WERI-Rb-1 (cell line): ENCODE measurements around the gene SORL1.

ENCODE experiments used
- DNase-seq: peaks from one replicate; pipeline ENCODE4 v3.0.0-alpha.2; 2020
- H3K27ac ChIP-seq: fragments of 250-450 bp; sonication (Bioruptor Pico); 2 replicates; pipeline ENCODE4 v1.5.1; 2020; ENCODE audit warnings: mild to moderate bottlenecking, moderate library complexity
- H3K27me3 ChIP-seq: fragments of 250-450 bp; sonication (Bioruptor Pico); 2 replicates; pipeline ENCODE4 v1.5.1; 2021; ENCODE audit warnings: mild to moderate bottlenecking, low read depth, moderate library complexity; ENCODE audit not compliant: insufficient read depth, severe bottlenecking
- H3K36me3 ChIP-seq: fragments of 250-450 bp; sonication (Bioruptor Pico); 2 replicates; pipeline ENCODE4 v1.5.1; 2020; ENCODE audit warnings: mild to moderate bottlenecking, moderate library complexity
- H3K4me3 ChIP-seq: 2 replicates; pipeline ENCODE4 v1.5.1; 2011; ENCODE audit warnings: low read depth, mild to moderate bottlenecking, control low read depth, low read length
- H3K9me3 ChIP-seq: fragments of 250-450 bp; sonication (Bioruptor Pico); 2 replicates; pipeline ENCODE4 v1.5.1; 2021; ENCODE audit warnings: mild to moderate bottlenecking, moderate library complexity; ENCODE audit not compliant: severe bottlenecking
- CTCF ChIP-seq: IDR thresholded peaks from 2 replicates; pipeline ENCODE4 v1.5.1; 2011; ENCODE audit warnings: low read depth, mild to moderate bottlenecking, control low read depth, inconsistent platforms, low read length

SORL1 gene

GRCh38 chr11:121582296-121582695 is 130.2 kb downstream of the SORL1 start:
- no peak for TF ChIP-seq CTCF
- H3K9me3 ChIP-seq: peaks cover 3% of the 10 kb centered on the region
- no peaks in the 10 kb centered on the region for H3K36me3 ChIP-seq
- DNase-seq: no peak
- H3K27me3 ChIP-seq: no peaks in the 10 kb centered on the region
- H3K4me3 ChIP-seq: no peak overlapping the region
- no peak overlapping the region for H3K27ac ChIP-seq

GRCh38 chr11:121583825-121584224 is 131.7 kb downstream of the SORL1 start:
- H3K4me3 ChIP-seq: no peak overlapping the region
- DNase-seq: no peak
- H3K27me3 ChIP-seq: no peaks in the 10 kb centered on the region
- peaks cover 3% of the 10 kb centered on the region for H3K9me3 ChIP-seq
- no peak for TF ChIP-seq CTCF
- H3K36me3 ChIP-seq: no peaks in the 10 kb centered on the region
- H3K27ac ChIP-seq: no peak overlapping the region

GRCh38 chr11:121586750-121587149 is 134.6 kb downstream of the SORL1 start:
- Histone ChIP-seq H3K27ac (no peak overlapping the region), H3K27me3 (no peaks in the 10 kb centered on the region), H3K4me3 (no peak overlapping the region), H3K9me3 (no peaks in the 10 kb centered on the region), H3K36me3 (no peaks in the 10 kb centered on the region)
- DNase-seq: no peak
- TF ChIP-seq CTCF: no peak

GRCh38 chr11:121587182-121587581 is 135.1 kb downstream of the SORL1 start:
- Histone ChIP-seq H3K9me3 (no peaks in the 10 kb centered on the region), H3K27ac (no peak overlapping the region), H3K4me3 (no peak overlapping the region), H3K36me3 (no peaks in the 10 kb centered on the region), H3K27me3 (no peaks in the 10 kb centered on the region)
- no peak for DNase-seq
- TF ChIP-seq CTCF: no peak

- no peak for DNase-seq
- Histone ChIP-seq H3K36me3 (no peaks in the 10 kb centered on the region), H3K4me3 (no peak overlapping the region), H3K27me3 (no peaks in the 10 kb centered on the region), H3K9me3 (no peaks in the 10 kb centered on the region), H3K27ac (no peak overlapping the region)
- TF ChIP-seq CTCF: no peak
These were observed 136.6 kb downstream of the SORL1 start for GRCh38 chr11:121588747-121589146.

GRCh38 chr11:121589946-121590537 is 137.9 kb downstream of the SORL1 start:
- DNase-seq: no peak
- H3K4me3 ChIP-seq: no peak overlapping the region
- TF ChIP-seq CTCF: no peak
- H3K27me3 ChIP-seq: no peaks in the 10 kb centered on the region
- H3K36me3 ChIP-seq: no peaks in the 10 kb centered on the region
- no peak overlapping the region for H3K27ac ChIP-seq
- no peaks in the 10 kb centered on the region for H3K9me3 ChIP-seq
